Measurements from ENCODE around the gene MB21D2.
"Not testable (repeated sequence)": the region's sequence is repeated elsewhere in the genome, so short reads cannot be mapped to it uniquely, and the experiment has no call there.

GRCh38 chr3:192774341-192774740 lies 143.3 kb downstream of the MB21D2 start:
- TF ChIP-seq CTCF (IDR thresholded peaks at IDR 0.05; ENCODE audit: insufficient read depth, low read length); REST (IDR thresholded peaks at IDR 0.05; ENCODE audit: insufficient replicate concordance, low read depth); POLR2AphosphoS5 (IDR thresholded peaks at IDR 0.05; ENCODE audit: low read depth); GABPA (IDR thresholded peaks at IDR 0.05; ENCODE audit: low read depth); SPI1 (IDR thresholded peaks at IDR 0.05; ENCODE audit: borderline replicate concordance, low read depth): not testable (repeated sequence)
